HUES48 (cell line): ENCODE measurements around the gene ARPC2.
"Not testable (repeated sequence)": the region's sequence is repeated elsewhere in the genome, so short reads cannot be mapped to it uniquely, and the experiment has no call there.

Experiments used
- H3K27ac ChIP-seq: one replicate; pipeline ENCODE4 v1.7.0; 2013; ENCODE audit warnings: low read depth, low read length, inconsistent platforms
- H3K27me3 ChIP-seq: 2 replicates; pipeline ENCODE4 v1.6.1; 2013; ENCODE audit warnings: mild to moderate bottlenecking, low read length; ENCODE audit not compliant: control insufficient read depth, insufficient read depth
- H3K36me3 ChIP-seq: 2 replicates; pipeline ENCODE4 v1.6.1; 2013; ENCODE audit warnings: low read length; ENCODE audit not compliant: control insufficient read depth, insufficient read depth
- H3K4me1 ChIP-seq: 2 replicates; pipeline ENCODE4 v1.6.1; 2013; ENCODE audit warnings: mild to moderate bottlenecking, low read length; ENCODE audit not compliant: control insufficient read depth, insufficient read depth
- H3K4me3 ChIP-seq: 2 replicates; pipeline ENCODE4 v1.5.1; 2013; ENCODE audit warnings: mild to moderate bottlenecking, low read depth, low read length
- H3K9ac ChIP-seq: 2 replicates; pipeline ENCODE4 v1.6.1; 2013; ENCODE audit warnings: mild to moderate bottlenecking, low read depth, low read length, moderate library complexity
- H3K9me3 ChIP-seq: 2 replicates; pipeline ENCODE4 v1.6.1; 2013; ENCODE audit warnings: low read length; ENCODE audit not compliant: control insufficient read depth, insufficient read depth

The ARPC2 gene

GRCh38 chr2:218271865-218272530, 55.0 kb downstream of the ARPC2 start:
- H3K4me1 ChIP-seq, result peaks cover 5% of the 10 kb centered on the region; the same call in 1 of the 2 replicates

GRCh38 chr2:218272531-218273212, 55.7 kb downstream of the ARPC2 start:
- no peak overlapping the region for H3K4me3 ChIP-seq
- H3K9me3 ChIP-seq, result no peaks in the 10 kb centered on the region
- H3K27ac ChIP-seq, result no peak overlapping the region
- peaks cover 43% of the 10 kb centered on the region for H3K36me3 ChIP-seq
- H3K9ac ChIP-seq, result no peak overlapping the region
- H3K4me1 ChIP-seq, result peaks cover 5% of the 10 kb centered on the region; the same call in 1 of the 2 replicates
- H3K27me3 ChIP-seq, result no peaks in the 10 kb centered on the region

More at GRCh38 chr2:218271865-218272530, 55.0 kb downstream of the ARPC2 start:
- Histone ChIP-seq H3K27ac (no peak overlapping the region), H3K9ac (no peak overlapping the region), H3K4me3 (peak overlapping the region; percentile 12; the same call in 1 of the 2 replicates), H3K27me3 (no peaks in the 10 kb centered on the region), H3K36me3 (peaks cover 43% of the 10 kb centered on the region), H3K9me3 (no peaks in the 10 kb centered on the region)

- H3K36me3 ChIP-seq, result peaks cover 45% of the 10 kb centered on the region
Measured at GRCh38 chr2:218273214-218273907, 56.4 kb downstream of the ARPC2 start.

DNA sequence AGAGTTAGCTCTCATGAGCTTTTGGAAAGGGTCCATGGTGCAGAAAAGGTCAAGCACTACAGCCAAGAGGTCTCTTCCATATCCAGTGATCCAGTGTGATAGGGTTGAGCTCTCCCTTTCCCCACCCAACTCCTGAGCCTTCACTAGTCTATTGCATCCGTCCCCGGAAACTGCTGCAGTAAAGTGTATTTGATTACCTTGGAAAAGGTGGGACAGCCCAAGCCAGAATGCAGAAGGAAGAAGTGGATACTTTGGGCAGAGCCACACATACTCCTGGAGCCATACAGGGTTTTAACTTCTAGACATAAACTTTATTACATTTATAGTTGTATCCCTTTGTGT, 56.9 kb downstream of the ARPC2 start:
- Histone ChIP-seq H3K36me3 (peaks cover 46% of the 10 kb centered on the region), H3K27ac (no peak overlapping the region), H3K9ac (no peak overlapping the region)

More at GRCh38 chr2:218273214-218273907, 56.4 kb downstream of the ARPC2 start:
- H3K9ac ChIP-seq, H3K4me1 ChIP-seq, H3K27me3 ChIP-seq, H3K4me3 ChIP-seq, H3K27ac ChIP-seq, H3K9me3 ChIP-seq: not testable (repeated sequence)

DNA sequence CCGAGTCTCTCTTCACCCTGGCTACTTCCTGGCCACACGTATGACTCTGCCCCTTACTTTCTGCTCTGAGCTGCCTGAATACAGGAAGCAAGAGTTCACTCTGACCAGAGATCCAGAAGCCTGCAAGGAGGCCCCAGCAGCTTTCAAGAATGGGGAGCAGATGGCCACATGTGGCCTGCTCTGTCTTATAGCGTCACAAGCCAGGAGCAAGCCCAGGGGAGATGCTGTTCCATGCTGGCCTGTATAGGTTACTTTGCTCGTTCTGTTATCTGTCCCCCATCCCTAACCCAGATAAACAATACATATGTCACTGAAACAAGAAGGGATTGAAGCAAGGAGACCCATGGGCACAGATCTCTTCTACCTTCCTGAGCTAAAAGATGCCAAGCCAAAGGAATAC, 57.6 kb downstream of the ARPC2 start:
- H3K9me3 ChIP-seq, result no peaks in the 10 kb centered on the region
- H3K27ac ChIP-seq, result no peak overlapping the region
- H3K36me3 ChIP-seq, result peaks cover 49% of the 10 kb centered on the region
- H3K4me1 ChIP-seq, result peaks cover 5% of the 10 kb centered on the region; the same call in 1 of the 2 replicates
- no peaks in the 10 kb centered on the region for H3K27me3 ChIP-seq
- H3K9ac ChIP-seq, result no peak overlapping the region
- no peak overlapping the region for H3K4me3 ChIP-seq

More for the DNA sequence above, 56.9 kb downstream of the ARPC2 start:
- no peaks in the 10 kb centered on the region for H3K27me3 ChIP-seq
- H3K9me3 ChIP-seq, result no peaks in the 10 kb centered on the region
- H3K4me1 ChIP-seq, result peaks cover 5% of the 10 kb centered on the region; the same call in 1 of the 2 replicates
- no peak overlapping the region for H3K4me3 ChIP-seq

GRCh38 chr2:218275371-218276072, 58.5 kb downstream of the ARPC2 start:
- no peak overlapping the region for H3K27ac ChIP-seq
- H3K36me3 ChIP-seq, result peaks cover 57% of the 10 kb centered on the region
- no peak overlapping the region for H3K4me3 ChIP-seq
- H3K4me1 ChIP-seq, result peaks cover 5% of the 10 kb centered on the region; the same call in 1 of the 2 replicates
- H3K9me3 ChIP-seq, result no peaks in the 10 kb centered on the region
- H3K9ac ChIP-seq, result no peak overlapping the region
- no peaks in the 10 kb centered on the region for H3K27me3 ChIP-seq

DNA sequence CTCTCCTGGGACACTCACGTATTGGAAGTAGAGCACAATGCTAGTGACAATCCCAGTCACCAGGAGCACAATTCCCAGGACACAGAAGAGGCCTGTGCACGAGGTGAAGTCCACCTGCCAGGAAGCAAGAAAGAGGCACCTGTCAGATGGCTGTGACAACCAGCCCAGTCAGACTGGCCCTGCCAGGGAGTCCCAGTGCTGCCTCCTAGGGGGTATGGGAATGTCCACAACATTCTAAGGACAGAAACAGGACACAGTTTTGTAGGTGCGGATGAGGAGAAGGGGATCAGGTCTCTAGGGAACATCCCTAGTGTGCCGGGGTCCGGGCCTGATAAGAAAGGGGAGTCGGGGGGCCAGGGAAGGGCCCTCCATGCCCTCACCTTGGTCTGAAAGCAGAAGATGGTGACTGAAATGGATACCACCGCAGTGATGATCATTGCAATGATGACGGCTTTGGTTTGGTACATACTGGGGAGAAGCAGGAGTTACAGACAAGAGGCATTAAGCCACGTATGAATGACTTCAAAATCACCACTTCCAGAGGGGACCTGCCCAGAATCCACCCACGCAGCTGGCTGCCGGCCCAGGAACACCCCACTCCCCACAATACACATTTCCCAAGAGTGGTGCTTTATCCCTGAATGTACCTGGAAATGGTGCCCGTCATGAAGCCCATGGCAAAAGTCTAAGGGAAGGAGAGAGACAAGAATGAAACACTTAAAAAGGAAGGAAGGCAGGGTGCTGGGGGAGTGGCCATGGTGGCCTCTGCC, 60.2 kb downstream of the ARPC2 start:
- H3K9me3 ChIP-seq, result no peaks in the 10 kb centered on the region
- peaks cover 61% of the 10 kb centered on the region for H3K36me3 ChIP-seq
- no peak overlapping the region for H3K9ac ChIP-seq
- no peaks in the 10 kb centered on the region for H3K4me1 ChIP-seq
- H3K27ac ChIP-seq, result no peak overlapping the region
- no peak overlapping the region for H3K4me3 ChIP-seq
- no peaks in the 10 kb centered on the region for H3K27me3 ChIP-seq

- H3K9ac ChIP-seq, result no peak overlapping the region
- no peaks in the 10 kb centered on the region for H3K27me3 ChIP-seq
- no peaks in the 10 kb centered on the region for H3K9me3 ChIP-seq
- no peak overlapping the region for H3K27ac ChIP-seq
- H3K36me3 ChIP-seq, result peaks cover 61% of the 10 kb centered on the region
- no peak overlapping the region for H3K4me3 ChIP-seq
- H3K4me1 ChIP-seq, result no peaks in the 10 kb centered on the region
Measured at GRCh38 chr2:218277921-218278320, 60.9 kb downstream of the ARPC2 start.

DNA sequence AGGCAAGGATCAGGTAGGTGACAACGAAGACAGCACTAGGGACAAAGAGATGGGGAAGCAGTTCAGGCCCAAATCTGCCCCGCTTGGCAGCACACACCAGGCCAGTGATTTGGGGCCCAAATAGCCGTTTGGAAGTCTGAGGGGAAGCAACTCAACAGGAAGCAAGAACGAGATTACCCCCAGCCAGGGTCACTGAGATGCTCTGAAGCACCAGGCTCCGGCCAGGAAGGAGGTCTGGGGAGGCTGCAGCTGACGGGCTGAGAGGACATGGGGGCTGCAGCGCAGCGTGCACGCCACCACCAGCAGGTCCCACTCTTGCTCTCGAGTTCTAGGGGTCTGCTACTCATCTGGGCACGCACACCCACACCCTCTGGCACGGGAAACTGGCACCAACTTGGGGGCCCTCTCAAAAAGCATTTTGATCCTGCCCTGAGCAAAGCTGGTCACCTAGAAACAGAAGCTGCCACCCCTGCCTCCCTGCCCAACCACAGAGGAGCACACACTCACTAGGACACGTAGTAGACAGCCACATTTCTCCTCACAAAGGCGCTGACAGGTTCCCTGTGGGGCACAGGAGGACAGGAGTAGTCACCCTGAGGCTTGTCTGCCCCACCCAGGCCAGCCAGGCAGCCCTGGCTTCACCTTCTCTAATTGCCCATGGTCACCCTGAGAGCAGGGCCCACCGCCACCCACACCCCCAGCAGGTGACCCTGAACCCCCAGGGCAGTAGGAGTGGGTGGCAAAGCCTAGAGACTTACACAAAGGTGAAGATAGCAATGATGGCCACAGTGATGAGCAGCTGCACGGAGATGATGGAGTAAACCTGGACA, 61.8 kb downstream of the ARPC2 start:
- no peaks in the 10 kb centered on the region for H3K4me1 ChIP-seq
- no peaks in the 10 kb centered on the region for H3K9me3 ChIP-seq
- no peak overlapping the region for H3K27ac ChIP-seq
- H3K9ac ChIP-seq, result no peak overlapping the region
- H3K36me3 ChIP-seq, result peaks cover 59% of the 10 kb centered on the region
- no peaks in the 10 kb centered on the region for H3K27me3 ChIP-seq
- no peak overlapping the region for H3K4me3 ChIP-seq
